A673 (cell line): Measurements from ENCODE around the gene ANKS6. TPM values are rescaled to one million over a fixed set of nuclear protein-coding genes. Genes with fewer than 3 reads are reported as not detected.

Source experiments
- BruUV-seq: library from RNA; stranded (reverse); fragments of 400-500 nt; replicated peaks from 2 replicates; lab custom pipeline; 2021; lab: Mats Ljungman, UMichigan
- CTCF ChIA-PET: fragments of 300-600 bp; sonication (Branson Sonifier 250); formaldehyde crosslinking; loops from one replicate; lab custom pipeline; 2022; ENCODE audit warnings: antibody characterized with exemption; lab: Charles Lee
- POLR2A ChIA-PET: fragments of 300-600 bp; sonication (Branson Sonifier 250); formaldehyde crosslinking; loops from one replicate; lab custom pipeline; 2022; ENCODE audit warnings: antibody characterized with exemption; ENCODE audit not compliant: low non-redundant PET; lab: Charles Lee
- DNase-seq: peaks from one replicate; pipeline ENCODE4 v3.0.0-alpha.2; 2015; ENCODE audit warnings: low spot score
- H3K27ac ChIP-seq: fragments of 200-600 bp; sonication (generic); 2 replicates; pipeline ENCODE4 v1.5.1; 2016; ENCODE audit warnings: mixed run types, low read depth, mild to moderate bottlenecking, mixed read lengths, antibody characterized with exemption, low read length; ENCODE audit not compliant: poor library complexity, severe bottlenecking
- H3K27me3 ChIP-seq: fragments of 200-600 bp; sonication (generic); replicated peaks from 2 replicates; pipeline ENCODE4 v1.6.1; 2017; ENCODE audit warnings: mixed run types, low read depth, mild to moderate bottlenecking, mixed read lengths, antibody characterized with exemption, low read length; ENCODE audit not compliant: insufficient read depth, poor library complexity
- H3K36me3 ChIP-seq: fragments of 200-600 bp; sonication (generic); 2 replicates; pipeline ENCODE4 v1.6.1; 2016; ENCODE audit warnings: mixed run types, mild to moderate bottlenecking, mixed read lengths, antibody characterized with exemption, low read length; ENCODE audit not compliant: insufficient read depth, poor library complexity, severe bottlenecking
- H3K4me1 ChIP-seq: fragments of 200-600 bp; sonication (generic); 2 replicates; pipeline ENCODE4 v1.6.1; 2017; ENCODE audit warnings: mixed run types, mild to moderate bottlenecking, mixed read lengths, antibody characterized with exemption, low read length; ENCODE audit not compliant: insufficient read depth, poor library complexity, severe bottlenecking
- H3K4me3 ChIP-seq: fragments of 200-600 bp; sonication (generic); 2 replicates; pipeline ENCODE4 v1.5.1; 2016; ENCODE audit warnings: low read depth, mixed run types, mild to moderate bottlenecking, mixed read lengths, low read length; ENCODE audit not compliant: poor library complexity, severe bottlenecking
- H3K9me3 ChIP-seq: fragments of 200-600 bp; sonication (generic); 2 replicates; pipeline ENCODE4 v1.6.1; 2016; ENCODE audit warnings: mixed run types, low read depth, mild to moderate bottlenecking, mixed read lengths, antibody characterized with exemption, low read length; ENCODE audit not compliant: poor library complexity, severe bottlenecking
- EZH2 ChIP-seq: fragments of 200-600 bp; sonication (generic); IDR thresholded peaks from 2 replicates; pipeline ENCODE4 v1.6.1; 2017; ENCODE audit warnings: borderline replicate concordance, low read depth, mild to moderate bottlenecking, mixed read lengths, antibody characterized with exemption, low read length; ENCODE audit not compliant: poor library complexity, severe bottlenecking
- intact Hi-C: fragments of 100-400 bp; cut with micrococcal nuclease; formaldehyde crosslinking; loops from one replicate; pipeline ENCODE4 v1.10.0; 2022; ENCODE audit not compliant: unreplicated experiment
- total RNA-seq: library from RNA; stranded (reverse); gene quantifications from 2 replicates; pipeline ENCODE4 v1.2.3, GENCODE V29; 2021
- TF ChIP-seq, protein P1 (sequence below): fragments of 300-800, 200-600 bp; sonication (generic); conservative IDR thresholded peaks from 2 replicates; pipeline ENCODE4 v1.5.1; 2017; ENCODE audit warnings: low read depth, mild to moderate bottlenecking, antibody characterized with exemption, low read length, moderate library complexity, mixed read lengths

Gene ANKS6
- total RNA-seq, 1 experiment from 2014 or later = 14.4 TPM

DNA sequence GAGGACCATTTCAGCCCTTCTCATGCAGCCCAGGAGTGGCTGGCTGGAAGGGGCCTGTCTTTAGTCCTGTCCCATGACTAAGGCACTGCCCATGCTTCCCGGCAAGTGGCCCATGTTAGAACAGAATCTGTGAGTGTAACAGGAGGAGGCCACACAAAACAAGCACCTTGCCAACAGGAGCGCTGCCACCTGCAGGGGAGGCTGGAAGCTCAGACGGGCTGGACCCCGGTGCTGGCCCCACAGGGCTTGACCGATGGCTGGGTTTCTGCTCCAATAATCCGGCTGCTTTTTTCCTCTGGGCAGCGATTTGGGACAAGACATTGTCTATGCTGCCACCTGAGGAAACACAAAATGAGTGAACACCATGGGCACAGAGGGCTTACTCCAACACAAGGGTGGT is 28.4 kb downstream of the ANKS6 start:
- CTCF ChIA-PET = no interaction called here
- BruUV-seq = no TSS peak
- Histone ChIP-seq H3K36me3 (no peaks in the 10 kb centered on the region), H3K27me3 (no peaks in the 10 kb centered on the region), H3K4me3 (no peak overlapping the region), H3K9me3 (no peaks in the 10 kb centered on the region), H3K27ac (no peak overlapping the region), H3K4me1 (no peaks in the 10 kb centered on the region)
- no peak for TF ChIP-seq EZH2
- TF ChIP-seq, protein P1, sequence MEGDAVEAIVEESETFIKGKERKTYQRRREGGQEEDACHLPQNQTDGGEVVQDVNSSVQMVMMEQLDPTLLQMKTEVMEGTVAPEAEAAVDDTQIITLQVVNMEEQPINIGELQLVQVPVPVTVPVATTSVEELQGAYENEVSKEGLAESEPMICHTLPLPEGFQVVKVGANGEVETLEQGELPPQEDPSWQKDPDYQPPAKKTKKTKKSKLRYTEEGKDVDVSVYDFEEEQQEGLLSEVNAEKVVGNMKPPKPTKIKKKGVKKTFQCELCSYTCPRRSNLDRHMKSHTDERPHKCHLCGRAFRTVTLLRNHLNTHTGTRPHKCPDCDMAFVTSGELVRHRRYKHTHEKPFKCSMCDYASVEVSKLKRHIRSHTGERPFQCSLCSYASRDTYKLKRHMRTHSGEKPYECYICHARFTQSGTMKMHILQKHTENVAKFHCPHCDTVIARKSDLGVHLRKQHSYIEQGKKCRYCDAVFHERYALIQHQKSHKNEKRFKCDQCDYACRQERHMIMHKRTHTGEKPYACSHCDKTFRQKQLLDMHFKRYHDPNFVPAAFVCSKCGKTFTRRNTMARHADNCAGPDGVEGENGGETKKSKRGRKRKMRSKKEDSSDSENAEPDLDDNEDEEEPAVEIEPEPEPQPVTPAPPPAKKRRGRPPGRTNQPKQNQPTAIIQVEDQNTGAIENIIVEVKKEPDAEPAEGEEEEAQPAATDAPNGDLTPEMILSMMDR = no peak
- intact Hi-C loops = no loop called here
- DNase-seq = no peak
- POLR2A ChIA-PET = no interaction called here

DNA sequence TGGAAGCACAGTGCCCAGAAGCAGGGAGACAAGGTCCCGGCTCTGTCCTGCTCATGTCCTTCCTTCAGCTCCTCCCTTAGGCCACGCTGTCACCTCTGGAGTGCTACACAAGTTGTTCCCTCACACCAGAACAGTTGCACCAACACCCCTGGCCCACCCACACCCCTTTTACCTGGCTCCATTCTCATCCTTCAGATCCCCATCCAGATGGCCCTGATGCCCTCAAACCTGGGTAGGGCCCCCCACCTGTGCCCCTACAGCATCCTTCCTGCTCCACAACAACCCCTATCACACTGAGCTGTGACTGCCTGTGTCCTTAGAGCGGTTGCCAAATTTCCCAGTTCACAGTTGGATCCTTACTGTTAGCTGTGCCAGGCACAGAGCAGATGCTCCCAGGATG is 29.2 kb downstream of the ANKS6 start:
- ChIA-PET CTCF (no interaction called here), POLR2A (no interaction called here)
- Histone ChIP-seq H3K4me3 (no peak overlapping the region), H3K36me3 (no peaks in the 10 kb centered on the region), H3K27ac (no peak overlapping the region), H3K27me3 (no peaks in the 10 kb centered on the region), H3K9me3 (no peaks in the 10 kb centered on the region), H3K4me1 (no peaks in the 10 kb centered on the region)
- TF ChIP-seq EZH2 = no peak
- TF ChIP-seq, protein P1 = no peak
- BruUV-seq = no TSS peak
- no peak for DNase-seq
- intact Hi-C loops = no loop called here

DNA sequence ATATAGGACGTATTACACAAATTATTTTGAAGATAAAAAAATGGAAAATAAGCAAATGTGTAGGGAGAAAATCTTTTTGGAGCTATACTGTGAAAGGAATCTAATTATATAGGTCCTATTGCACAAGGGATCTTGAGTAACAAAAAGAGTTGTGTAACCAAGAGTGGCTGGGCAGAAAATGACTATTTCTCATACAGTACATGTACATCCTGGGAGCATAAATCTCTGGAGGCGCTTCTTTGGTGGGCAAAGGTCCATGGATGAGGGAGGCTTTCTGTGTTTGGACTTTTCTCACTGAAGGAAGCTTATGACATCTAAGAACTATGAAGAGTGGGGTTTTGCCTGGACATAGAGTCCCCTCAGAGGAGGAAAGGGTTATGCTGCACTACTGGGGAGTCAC is 29.8 kb downstream of the ANKS6 start:
- no peaks in the 10 kb centered on the region for H3K36me3 ChIP-seq
- intact Hi-C loops = no loop called here
- ChIA-PET CTCF (no interaction called here), POLR2A (interaction anchor here (0.7 kb wide), 1 partner anchor 41 kb away, joined by 3 read pairs; the partner anchor contains the start of gene GALNT12)
- no peaks in the 10 kb centered on the region for H3K27me3 ChIP-seq
- no peak for TF ChIP-seq EZH2
- TF ChIP-seq, protein P1 = no peak
- no peak overlapping the region for H3K27ac ChIP-seq
- BruUV-seq = no TSS peak
- no peaks in the 10 kb centered on the region for H3K9me3 ChIP-seq
- DNase-seq = no peak
- H3K4me3 ChIP-seq = no peak overlapping the region
- H3K4me1 ChIP-seq = no peaks in the 10 kb centered on the region
